HepG2 (cell line): ENCODE measurements around the gene RPUSD3. TPM values are rescaled to one million over a fixed set of nuclear protein-coding genes. Genes with fewer than 3 reads are reported as not detected.
A peak's percentile ranks its signal among the peaks of the same experiment; 100 is the strongest.

ENCODE experiments used
- ARID2 ChIP-seq: sonication (generic); formaldehyde crosslinking; IDR thresholded peaks from 2 replicates; pipeline ENCODE4 v1.8.1; 2022; ENCODE audit warnings: mild to moderate bottlenecking, missing genetic modification reagents, borderline replicate concordance
- CEBPG ChIP-seq: IDR thresholded peaks from 2 replicates; pipeline ENCODE4 v1.6.1; 2016
- CHD4 ChIP-seq: fragments of 200-600 bp; sonication (generic); IDR thresholded peaks from 2 replicates; pipeline ENCODE4 v1.7.0; 2017; ENCODE audit warnings: mild to moderate bottlenecking, low read length, borderline replicate concordance
- ELF3 ChIP-seq: IDR thresholded peaks from 2 replicates; pipeline ENCODE4 v1.6.1; 2016; ENCODE audit warnings: missing genetic modification reagents, missing compliant biosample characterization
- ELF4 ChIP-seq: sonication (generic); formaldehyde crosslinking; IDR thresholded peaks from 2 replicates; pipeline ENCODE4 v1.5.0; 2020; ENCODE audit warnings: missing genetic modification reagents, mild to moderate bottlenecking, moderate library complexity, borderline replicate concordance
- ESRRA ChIP-seq: sonication (generic); formaldehyde crosslinking; IDR thresholded peaks from 2 replicates; pipeline ENCODE4 v1.5.1; 2020; ENCODE audit warnings: mild to moderate bottlenecking, low read depth, missing genetic modification reagents
- FOSL2 ChIP-seq: sonication (generic); formaldehyde crosslinking; IDR thresholded peaks from 2 replicates; pipeline ENCODE4 v1.4.0; 2020; ENCODE audit warnings: missing genetic modification reagents
- FOXO4 ChIP-seq: sonication (generic); formaldehyde crosslinking; conservative IDR thresholded peaks from 2 replicates; pipeline ENCODE4 v1.8.1; 2023; ENCODE audit warnings: missing genetic modification reagents
- LCORL ChIP-seq, 2 experiments: fragments of 450-650 bp in 1 of 2; sonication (generic) in 1 of 2; formaldehyde crosslinking in 1 of 2; IDR thresholded peaks; 2 replicates each; pipeline versions ENCODE4 v1.5.0 to v1.6.1; 2017 to 2020; ENCODE audit warnings: antibody characterized with exemption in 1 of 2, missing genetic modification reagents in 1 of 2
- MAFF ChIP-seq: IDR thresholded peaks from 2 replicates; pipeline ENCODE4 v1.6.1; 2011; ENCODE audit warnings: low read depth, low read length, improper control_type of control experiment
- MLLT10 ChIP-seq: sonication (generic); formaldehyde crosslinking; IDR thresholded peaks from 2 replicates; pipeline ENCODE4 v1.4.0; 2020; ENCODE audit warnings: missing genetic modification reagents
- NFAT5 ChIP-seq: sonication (generic); formaldehyde crosslinking; IDR thresholded peaks from 2 replicates; pipeline ENCODE4 v1.4.0; 2020; ENCODE audit warnings: missing genetic modification reagents
- PAF1 ChIP-seq: IDR thresholded peaks from 2 replicates; pipeline ENCODE4 v1.6.1; 2016; ENCODE audit warnings: missing genetic modification reagents, missing compliant biosample characterization
- POLR2AphosphoS2 ChIP-seq: IDR thresholded peaks from 2 replicates; pipeline ENCODE4 v1.6.1; 2011; ENCODE audit warnings: low read depth, low read length, improper control_type of control experiment
- ZFAT ChIP-seq: sonication (generic); formaldehyde crosslinking; conservative IDR thresholded peaks from 2 replicates; pipeline ENCODE4 v1.8.1; 2023; ENCODE audit warnings: missing genetic modification reagents, inconsistent platforms
- ZKSCAN1 ChIP-seq: fragments of 150-350 bp; IDR thresholded peaks from 2 replicates; pipeline ENCODE4 v1.6.1; 2014; ENCODE audit warnings: low read length
- ZNF382 ChIP-seq: sonication (generic); formaldehyde crosslinking; IDR thresholded peaks from 2 replicates; pipeline ENCODE4 v1.5.0; 2020; ENCODE audit warnings: missing genetic modification reagents, mild to moderate bottlenecking, borderline replicate concordance
- ZNF557 ChIP-seq: sonication (generic); formaldehyde crosslinking; IDR thresholded peaks from 2 replicates; pipeline ENCODE4 v1.4.0; 2020; ENCODE audit warnings: missing genetic modification reagents
- ZNF7 ChIP-seq: IDR thresholded peaks from 2 replicates; pipeline ENCODE4 v1.6.1; 2016; ENCODE audit warnings: missing biosample characterization, missing genetic modification reagents
- ZNF703 ChIP-seq: sonication (generic); formaldehyde crosslinking; IDR thresholded peaks from 2 replicates; pipeline ENCODE4 v1.5.1; 2020; ENCODE audit warnings: missing genetic modification reagents, mild to moderate bottlenecking, moderate library complexity, borderline replicate concordance
- ZNF704 ChIP-seq: sonication (generic); formaldehyde crosslinking; IDR thresholded peaks from 2 replicates; pipeline ENCODE4 v1.8.1; 2023; ENCODE audit warnings: mild to moderate bottlenecking, inconsistent platforms, moderate library complexity, missing genetic modification reagents, borderline replicate concordance
- polyA plus RNA-seq, 8 experiments: library from polyadenylated mRNA; depleted of rRNA in 3 of 8; stranded (reverse) in 7 of 8; unstranded in 1 of 8; fragments of >200 nt; fragmentation: Illumina TruSeq in 4 of 8; extraction: Trizol in 4 of 8; gene quantifications; 2 replicates each; pipeline versions ENCODE4 v1.2.1 to v1.2.3, GENCODE V29; 2011 to 2016; ENCODE audit warnings: low read depth in 4 of 8, missing spikeins in 1 of 8, mixed read lengths in 1 of 8; ENCODE audit not compliant: insufficient read depth in 1 of 8
- total RNA-seq, 5 experiments: library from RNA; depleted of rRNA; stranded (reverse); fragments of >200 nt; fragmentation: Illumina TruSeq; extraction: Trizol; gene quantifications; 2 replicates each; pipeline ENCODE4 v1.2.3, GENCODE V29; 2016; ENCODE audit warnings: low read depth in 1 of 5
- TF ChIP-seq, protein P1 (sequence below): sonication (generic); formaldehyde crosslinking; IDR thresholded peaks from 2 replicates; pipeline ENCODE4 v1.4.0; 2020; ENCODE audit warnings: mild to moderate bottlenecking, low read depth, missing genetic modification reagents

Gene RPUSD3
- total and polyA plus RNA-seq, 2 of the 13 experiments (the other 11 are each of a cell fraction or from before 2014, with no cell fraction given): 32.1 to 48.7 TPM

GRCh38 chr3:9843715-9844438, at the start of gene RPUSD3 (continued):
- TF ChIP-seq NFAT5 (CRISPR knock-in tag) (no peak), ARID2 (CRISPR knock-in tag) (no peak), ZKSCAN1 (no peak), ELF4 (CRISPR knock-in tag) (no peak), ZNF557 (no peak), ZNF382 (CRISPR knock-in tag) (no peak), ZFAT (no peak), POLR2AphosphoS2 (no peak), FOXO4 (CRISPR knock-in tag) (no peak), ESRRA (peak; percentile 61; the same call in 1 of the 2 replicates), ZNF703 (CRISPR knock-in tag) (no peak), LCORL (IDR thresholded peaks at IDR 0.05) (no peak), LCORL (CRISPR knock-in tag; IDR thresholded peaks at IDR 0.05) (peak; percentile 51; the same call in 1 of the 2 replicates), FOSL2 (CRISPR knock-in tag) (no peak), MLLT10 (CRISPR knock-in tag) (no peak), CHD4 (no peak), MAFF (no peak), CEBPG (CRISPR knock-in tag) (no peak), ELF3 (CRISPR knock-in tag) (peak; percentile 54; the same call in 1 of the 2 replicates), ZNF704 (CRISPR knock-in tag) (0 out of 2 replicates have a peak, but pooled peaks have one; percentile 15), PAF1 (CRISPR knock-in tag) (no peak), ZNF7 (CRISPR knock-in tag) (no peak)
- TF ChIP-seq, protein P1, sequence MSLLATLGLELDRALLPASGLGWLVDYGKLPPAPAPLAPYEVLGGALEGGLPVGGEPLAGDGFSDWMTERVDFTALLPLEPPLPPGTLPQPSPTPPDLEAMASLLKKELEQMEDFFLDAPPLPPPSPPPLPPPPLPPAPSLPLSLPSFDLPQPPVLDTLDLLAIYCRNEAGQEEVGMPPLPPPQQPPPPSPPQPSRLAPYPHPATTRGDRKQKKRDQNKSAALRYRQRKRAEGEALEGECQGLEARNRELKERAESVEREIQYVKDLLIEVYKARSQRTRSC: no peak
